Activated B cell treated with CpG ODN at 0.5 μM for 24 hours (primary cell): ENCODE results near the gene CCDC171. TPM values are rescaled to one million over a fixed set of nuclear protein-coding genes. Genes with fewer than 3 reads are reported as not detected.

Source experiments
- ATAC-seq: fragments of 200-7000 bp; cut with Tn5 transposase; one replicate; pipeline ENCODE4 v1.10.0; 2021; ENCODE audit warnings: low read depth, mild to moderate bottlenecking, moderate library complexity
- CTCF ChIA-PET: fragments of 350-600 bp; sonication (Branson Sonifier 250); formaldehyde crosslinking; loops from one replicate; lab custom pipeline; 2021; ENCODE audit warnings: antibody characterized with exemption; lab: Charles Lee
- POLR2A ChIA-PET: fragments of 350-600 bp; sonication (Branson Sonifier 250); formaldehyde crosslinking; loops from one replicate; lab custom pipeline; 2021; ENCODE audit warnings: antibody characterized with exemption; lab: Charles Lee
- DNase-seq: peaks from one replicate; pipeline ENCODE4 v3.0.0; 2022
- H3K27ac Mint-ChIP-seq: one replicate; pipeline ENCODE4 v1.8.0; 2020; ENCODE audit warnings: mixed read lengths
- H3K27me3 Mint-ChIP-seq: one replicate; pipeline ENCODE4 v1.8.0; 2021; ENCODE audit warnings: mixed read lengths
- H3K36me3 Mint-ChIP-seq: one replicate; pipeline ENCODE4 v1.8.0; 2021; ENCODE audit warnings: low read depth, mixed read lengths
- H3K4me1 Mint-ChIP-seq: one replicate; pipeline ENCODE4 v1.8.0; 2021; ENCODE audit warnings: mixed read lengths
- H3K4me3 Mint-ChIP-seq: one replicate; pipeline ENCODE4 v1.8.0; 2020; ENCODE audit warnings: mild to moderate bottlenecking, mixed read lengths
- H3K9me3 Mint-ChIP-seq: one replicate; pipeline ENCODE4 v1.8.0; 2020; ENCODE audit warnings: mixed read lengths
- CTCF ChIP-seq: fragments of 200-600 bp; IDR thresholded peaks from one replicate; pipeline ENCODE4 v1.8.0; 2022; ENCODE audit warnings: antibody characterized with exemption, mild to moderate bottlenecking
- intact Hi-C: fragments of 100-400 bp; cut with micrococcal nuclease; formaldehyde crosslinking; loops from one replicate; pipeline ENCODE4 v1.15.1; 2024
- total RNA-seq: library from RNA; stranded (reverse); gene quantifications from 2 replicates; pipeline ENCODE4 v1.2.3, GENCODE V29; 2022

The CCDC171 gene
- total RNA-seq, 1 donor from 2014 or later: 3.6 TPM

GRCh38 chr9:15873573-15874177, 320.8 kb downstream of the CCDC171 start:
- DNase-seq (no peak), ATAC-seq (no peak)
- no peaks in the 10 kb centered on the region for H3K27me3 Mint-ChIP-seq
- H3K9me3 Mint-ChIP-seq: no peaks in the 10 kb centered on the region
- no peaks in the 10 kb centered on the region for H3K4me1 Mint-ChIP-seq
- H3K27ac Mint-ChIP-seq: no peak overlapping the region
- TF ChIP-seq CTCF: peak; percentile 56
- ChIA-PET POLR2A (no interaction called here), CTCF (interaction anchor here (0.9 kb wide), 1 partner anchor 1589 kb away, joined by 5 read pairs; no protein-coding TSS in a partner anchor)
- no peak overlapping the region for H3K4me3 Mint-ChIP-seq
- no peaks in the 10 kb centered on the region for H3K36me3 Mint-ChIP-seq
- intact Hi-C loops: loop anchor here (1.0 kb wide), 1 partner anchor 1590 kb away; no protein-coding TSS in a partner anchor

DNA sequence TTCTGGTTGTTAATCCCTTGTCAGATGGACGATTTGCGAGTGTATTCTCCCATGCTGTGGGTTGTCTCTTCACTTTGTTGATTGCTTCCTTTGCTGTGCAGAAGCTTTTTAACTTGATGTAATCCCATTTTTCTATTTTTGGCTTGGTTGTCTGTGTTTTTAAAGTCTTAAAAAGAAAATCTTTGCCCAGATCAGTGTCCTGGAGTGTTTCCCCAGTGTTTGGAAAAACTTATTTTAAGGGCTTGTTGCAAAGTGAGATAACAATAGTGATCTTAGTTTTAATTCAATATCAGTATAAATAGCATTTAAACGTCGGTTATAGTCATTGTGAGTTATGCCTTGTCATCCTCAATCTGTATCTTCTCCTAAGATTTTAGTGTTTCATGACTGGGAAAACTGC, 329.5 kb downstream of the CCDC171 start:
- Mint-ChIP-seq H3K36me3 (no peaks in the 10 kb centered on the region), H3K27ac (no peak overlapping the region), H3K4me3 (no peak overlapping the region), H3K4me1 (no peaks in the 10 kb centered on the region), H3K9me3 (no peaks in the 10 kb centered on the region), H3K27me3 (no peaks in the 10 kb centered on the region)
- CTCF ChIA-PET: no interaction called here
- DNase-seq: no peak
- POLR2A ChIA-PET: no interaction called here
- TF ChIP-seq CTCF: no peak
- ATAC-seq: no peak
- intact Hi-C loops: no loop called here

DNA sequence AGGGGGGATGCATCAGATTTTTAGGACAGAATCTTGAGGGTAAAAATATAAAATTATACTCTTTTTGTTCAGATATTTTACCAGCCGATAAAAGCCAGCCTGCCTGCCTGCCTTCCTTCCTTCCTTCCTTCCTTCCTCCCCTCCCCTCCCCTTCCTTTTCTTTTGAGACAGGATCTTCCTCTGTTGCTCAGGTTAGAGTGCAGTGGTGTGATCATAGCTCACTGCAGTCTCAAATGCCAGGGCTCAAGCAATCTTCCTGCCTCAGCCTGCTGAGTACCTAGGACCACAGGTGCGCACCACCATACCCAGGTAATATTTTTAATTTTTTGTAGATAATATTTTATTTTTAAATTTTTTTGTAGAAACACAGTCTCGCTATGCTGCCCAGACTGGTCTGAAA, 330.0 kb downstream of the CCDC171 start:
- intact Hi-C loops: no loop called here
- H3K4me1 Mint-ChIP-seq: no peaks in the 10 kb centered on the region
- no peaks in the 10 kb centered on the region for H3K9me3 Mint-ChIP-seq

GRCh38 chr9:15885464-15885863, 332.6 kb downstream of the CCDC171 start:
- no peaks in the 10 kb centered on the region for H3K36me3 Mint-ChIP-seq
- no peaks in the 10 kb centered on the region for H3K9me3 Mint-ChIP-seq
- intact Hi-C loops: no loop called here
- no peaks in the 10 kb centered on the region for H3K27me3 Mint-ChIP-seq
- DNase-seq: no peak
- no peak overlapping the region for H3K4me3 Mint-ChIP-seq
- no peak overlapping the region for H3K27ac Mint-ChIP-seq
- TF ChIP-seq CTCF: no peak
- ChIA-PET CTCF (no interaction called here), POLR2A (no interaction called here)
- H3K4me1 Mint-ChIP-seq: no peaks in the 10 kb centered on the region
- no peak for ATAC-seq

More for the DNA sequence above, 330.0 kb downstream of the CCDC171 start:
- no peaks in the 10 kb centered on the region for H3K27me3 Mint-ChIP-seq
- H3K36me3 Mint-ChIP-seq: no peaks in the 10 kb centered on the region
- ChIA-PET POLR2A (no interaction called here), CTCF (no interaction called here)
- no peak for DNase-seq
- no peak for ATAC-seq
- no peak for TF ChIP-seq CTCF
- no peak overlapping the region for H3K27ac Mint-ChIP-seq
- H3K4me3 Mint-ChIP-seq: no peak overlapping the region

GRCh38 chr9:15889555-15889954, 336.7 kb downstream of the CCDC171 start:
- H3K4me1 Mint-ChIP-seq: no peaks in the 10 kb centered on the region
- CTCF ChIA-PET: no interaction called here
- ATAC-seq (no peak), DNase-seq (no peak)
- H3K27ac Mint-ChIP-seq: no peak overlapping the region
- no peaks in the 10 kb centered on the region for H3K36me3 Mint-ChIP-seq
- peaks cover 6% of the 10 kb centered on the region for H3K9me3 Mint-ChIP-seq
- intact Hi-C loops: no loop called here
- H3K4me3 Mint-ChIP-seq: no peak overlapping the region
- POLR2A ChIA-PET: no interaction called here
- no peaks in the 10 kb centered on the region for H3K27me3 Mint-ChIP-seq
- TF ChIP-seq CTCF: no peak
